ENCODE data around the gene HASPIN.

Gene HASPIN

DNA sequence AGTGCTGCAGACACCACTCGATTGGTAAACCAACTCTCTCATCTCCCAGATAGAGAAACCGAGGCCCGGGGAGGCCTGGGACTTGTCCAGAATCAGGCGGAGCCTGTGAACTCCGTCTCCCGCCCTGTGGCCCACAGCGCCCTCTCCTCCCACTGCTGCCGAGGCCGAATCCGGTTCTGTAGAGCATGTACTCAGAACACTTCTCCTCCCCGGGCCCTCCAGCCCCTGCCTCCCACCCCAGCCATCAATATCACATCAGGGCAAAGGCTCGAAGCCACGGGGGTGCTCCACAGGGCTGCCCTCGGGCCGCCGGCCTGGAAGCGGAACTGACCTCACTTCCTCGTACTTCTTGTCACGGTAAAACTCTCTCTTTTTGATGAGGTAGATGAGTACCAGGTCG lies 42.1 kb upstream of the HASPIN start:
- H3K4me3 ChIP-seq (ENCODE audit: low read depth, low read length) = no peak overlapping the region
- TF ChIP-seq, protein P1, sequence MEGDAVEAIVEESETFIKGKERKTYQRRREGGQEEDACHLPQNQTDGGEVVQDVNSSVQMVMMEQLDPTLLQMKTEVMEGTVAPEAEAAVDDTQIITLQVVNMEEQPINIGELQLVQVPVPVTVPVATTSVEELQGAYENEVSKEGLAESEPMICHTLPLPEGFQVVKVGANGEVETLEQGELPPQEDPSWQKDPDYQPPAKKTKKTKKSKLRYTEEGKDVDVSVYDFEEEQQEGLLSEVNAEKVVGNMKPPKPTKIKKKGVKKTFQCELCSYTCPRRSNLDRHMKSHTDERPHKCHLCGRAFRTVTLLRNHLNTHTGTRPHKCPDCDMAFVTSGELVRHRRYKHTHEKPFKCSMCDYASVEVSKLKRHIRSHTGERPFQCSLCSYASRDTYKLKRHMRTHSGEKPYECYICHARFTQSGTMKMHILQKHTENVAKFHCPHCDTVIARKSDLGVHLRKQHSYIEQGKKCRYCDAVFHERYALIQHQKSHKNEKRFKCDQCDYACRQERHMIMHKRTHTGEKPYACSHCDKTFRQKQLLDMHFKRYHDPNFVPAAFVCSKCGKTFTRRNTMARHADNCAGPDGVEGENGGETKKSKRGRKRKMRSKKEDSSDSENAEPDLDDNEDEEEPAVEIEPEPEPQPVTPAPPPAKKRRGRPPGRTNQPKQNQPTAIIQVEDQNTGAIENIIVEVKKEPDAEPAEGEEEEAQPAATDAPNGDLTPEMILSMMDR (IDR thresholded peaks at IDR 0.05; ENCODE audit: low read depth, low read length) = no peak

DNA sequence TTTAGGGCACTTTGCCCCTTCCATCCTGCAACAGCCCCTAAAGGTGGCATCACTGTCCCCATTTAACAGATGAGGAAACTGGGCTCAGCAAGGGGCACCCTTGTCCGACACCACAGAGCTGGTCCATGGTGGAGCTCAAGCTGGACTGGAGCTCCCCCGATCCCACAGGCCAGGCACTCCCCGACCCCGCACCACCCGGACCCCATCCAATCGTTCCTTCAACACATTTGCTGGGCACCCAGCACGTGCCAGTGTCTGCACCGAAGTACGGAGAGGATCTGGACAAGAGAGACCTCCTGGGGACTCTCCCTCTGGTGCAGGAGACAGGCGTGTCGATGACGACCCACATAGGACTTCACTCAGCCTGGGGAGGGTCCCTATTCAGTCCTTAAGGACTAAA lies 41.7 kb upstream of the HASPIN start:
- TF ChIP-seq, protein P1 (IDR thresholded peaks at IDR 0.05; ENCODE audit: low read depth, low read length) = no peak
- no peak overlapping the region for H3K4me3 ChIP-seq (ENCODE audit: low read depth, low read length)

- TF ChIP-seq, protein P1 (IDR thresholded peaks at IDR 0.05; ENCODE audit: low read depth, low read length) = peak; percentile 98
These were observed 40.6 kb upstream of the HASPIN start for GRCh38 chr17:3683054-3683511.

GRCh38 chr17:3685174-3685573 lies 38.5 kb upstream of the HASPIN start:
- no peak overlapping the region for H3K4me3 ChIP-seq (ENCODE audit: low read depth, low read length)
- TF ChIP-seq, protein P1 (IDR thresholded peaks at IDR 0.05; ENCODE audit: low read depth, low read length) = no peak

More at GRCh38 chr17:3683054-3683511, 40.6 kb upstream of the HASPIN start:
- no peak overlapping the region for H3K4me3 ChIP-seq (ENCODE audit: low read depth, low read length)

DNA sequence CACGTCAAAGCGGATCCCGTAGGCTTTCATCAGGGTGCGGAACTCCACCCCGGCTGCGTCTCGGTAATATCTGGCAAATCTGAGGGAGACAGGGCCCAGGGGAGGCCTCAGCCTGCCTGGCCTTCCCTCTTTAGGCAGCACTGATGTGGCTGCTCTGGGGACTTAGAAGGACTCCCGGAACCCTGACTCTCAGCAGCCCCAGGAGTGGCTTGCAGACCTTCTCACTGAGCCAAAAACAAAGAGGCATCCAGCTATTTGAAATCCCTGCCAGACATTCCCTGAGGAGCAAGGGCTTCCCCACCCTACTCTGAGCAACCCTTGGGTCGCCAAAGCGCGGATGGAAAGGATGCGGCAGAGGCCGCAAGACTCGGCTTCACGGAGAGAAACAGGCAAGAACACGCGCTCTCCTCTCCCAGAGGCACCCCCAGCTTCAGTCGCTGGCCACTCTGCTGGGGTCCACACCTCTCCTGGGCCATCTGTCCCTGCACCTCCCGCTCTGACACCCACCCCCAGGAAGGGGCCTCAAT lies 35.6 kb upstream of the HASPIN start:
- TF ChIP-seq, protein P1 (IDR thresholded peaks at IDR 0.05; ENCODE audit: low read depth, low read length) = no peak
- H3K4me3 ChIP-seq (ENCODE audit: low read depth, low read length) = no peak overlapping the region

- TF ChIP-seq, protein P1 (IDR thresholded peaks at IDR 0.05; ENCODE audit: low read depth, low read length) = no peak
- H3K4me3 ChIP-seq (ENCODE audit: low read depth, low read length) = no peak overlapping the region
These were observed 34.8 kb upstream of the HASPIN start for GRCh38 chr17:3688852-3689261.

DNA sequence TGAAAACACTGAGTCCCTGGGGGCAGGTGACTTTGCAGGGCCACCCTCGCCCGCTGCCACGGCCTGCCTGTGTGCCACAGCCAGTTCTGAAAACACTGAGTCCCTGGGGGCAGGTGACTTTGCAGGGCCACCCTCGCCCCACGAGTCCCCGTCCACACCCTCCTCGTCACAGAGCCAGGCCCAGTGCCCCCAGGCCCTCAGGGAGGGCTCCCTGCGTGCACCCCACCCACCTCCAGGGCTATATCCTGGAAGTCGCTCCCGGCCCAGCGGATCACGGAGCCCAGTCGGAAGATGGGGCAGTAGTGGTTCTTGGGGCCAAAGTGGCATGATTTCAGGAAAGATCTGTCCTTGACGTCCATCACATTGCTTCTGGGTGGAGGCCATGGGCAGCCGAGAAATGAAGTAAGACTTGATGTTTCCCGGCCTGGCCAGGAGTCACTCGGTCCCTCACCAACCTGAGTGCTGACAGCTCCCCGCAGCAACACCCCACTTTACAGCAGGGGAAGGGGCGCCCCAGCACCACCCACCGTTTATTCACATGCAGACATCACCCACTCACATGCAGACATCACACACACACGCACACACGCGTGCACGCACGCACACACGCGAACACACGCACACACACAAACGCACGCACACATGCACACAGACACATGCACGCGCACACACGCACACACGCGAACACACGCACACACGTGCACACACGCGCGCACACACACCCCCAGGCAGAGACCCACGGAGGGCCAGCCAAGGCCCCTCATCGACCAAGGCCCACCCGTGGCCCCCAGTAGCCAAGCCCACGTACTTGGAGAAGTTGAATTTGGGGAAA lies 34.2 kb upstream of the HASPIN start:
- H3K4me3 ChIP-seq (ENCODE audit: low read depth, low read length) = no peak overlapping the region
- TF ChIP-seq, protein P1 (IDR thresholded peaks at IDR 0.05; ENCODE audit: low read depth, low read length) = no peak

Data from WI38 (cell line).